Lower leg skin (tissue), 4 donors: Measurements from ENCODE around the gene HS6ST3. TPM values are rescaled to one million over a fixed set of nuclear protein-coding genes. Genes with fewer than 3 reads are reported as not detected.

ENCODE experiments used
- DNase-seq, 2 donors: peaks; one replicate each; pipeline ENCODE4 v3.0.0-alpha.2; 2019; ENCODE audit warnings: low spot score in 2 of 2
- H3K4me3 ChIP-seq: fragments of 200-600 bp; sonication (generic); 2 replicates; pipeline ENCODE4 v1.5.1; 2017; ENCODE audit warnings: mild to moderate bottlenecking, low read depth; ENCODE audit not compliant: poor library complexity, severe bottlenecking
- POLR2A ChIP-seq, 2 donors: fragments of 450-650 bp; IDR thresholded peaks; one replicate each; pipeline ENCODE4 v1.6.1; 2016 to 2017; ENCODE audit warnings: antibody characterized with exemption in 2 of 2, mild to moderate bottlenecking in 1 of 2, moderate library complexity in 1 of 2
- WGBS, 2 donors: methylation state at CpG; one replicate each; pipeline ENCODE4 v1.1.5; 2018; 5-methylcytosine and 5-hydroxymethylcytosine counted together
- intact Hi-C: fragments of 100-400 bp; cut with DNase I; formaldehyde crosslinking; loops from one replicate; pipeline ENCODE4 v1.15.0; 2023; ENCODE audit warnings: low total_unique reads
- total RNA-seq, 4 donors: library from RNA; depleted of rRNA; stranded (reverse); fragments of >200 nt; gene quantifications; one replicate each; pipeline ENCODE4 v1.1.0, GENCODE V29; 2016
- TF ChIP-seq, protein P1 (sequence below), 3 donors: fragments of 450-650 bp; IDR thresholded peaks; one replicate each; pipeline ENCODE4 v1.5.1; 2016; ENCODE audit warnings: antibody characterized with exemption in 3 of 3, mild to moderate bottlenecking in 3 of 3, moderate library complexity in 2 of 3

HS6ST3 gene
- total RNA-seq, 4 donors from 2014 or later: 0.72 to 1.5 (median 0.87) TPM

DNA sequence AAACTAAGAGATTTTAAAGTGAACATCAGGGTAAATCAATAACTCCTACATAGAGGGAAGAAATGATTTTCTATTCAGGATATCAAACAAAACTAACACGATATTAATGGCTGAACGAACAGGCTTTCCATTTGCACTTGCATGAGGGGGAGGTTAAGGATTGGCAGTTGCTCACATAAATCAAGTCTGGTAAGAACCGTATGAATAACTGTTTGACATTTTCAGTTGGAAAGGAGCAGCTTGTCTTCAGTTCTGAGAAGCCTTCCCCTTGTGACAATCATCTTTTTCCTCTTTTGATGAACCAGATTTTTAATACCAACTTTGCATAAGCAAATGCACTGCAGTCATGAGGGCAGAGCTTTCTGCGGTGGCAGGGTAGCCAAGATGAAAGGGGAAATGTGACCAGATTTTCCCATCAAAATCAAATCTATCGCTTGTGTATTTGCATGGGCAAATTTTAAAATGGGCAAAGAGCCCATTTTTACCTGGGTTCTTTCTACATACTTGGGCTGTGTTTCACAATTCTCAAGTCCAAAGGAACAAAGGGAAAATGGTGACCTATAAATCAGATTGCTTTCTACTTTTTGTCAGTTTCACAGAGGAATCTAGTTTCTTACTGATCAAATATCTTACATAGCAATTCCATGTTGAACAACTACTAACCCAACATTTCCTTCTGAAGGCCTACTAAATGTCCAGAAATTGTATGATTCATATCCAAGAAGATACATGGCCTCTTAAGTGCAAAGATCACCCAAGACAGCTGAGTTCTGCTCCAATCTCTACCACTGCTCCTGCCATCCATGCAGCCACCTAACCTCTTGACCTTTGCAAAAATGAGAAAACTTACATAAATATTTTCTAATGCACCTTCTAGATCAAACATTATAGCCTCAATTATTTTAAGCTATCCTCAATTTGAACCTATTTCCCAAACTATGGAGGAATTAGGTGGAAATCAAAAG, 654.7 kb downstream of the HS6ST3 start:
- TF ChIP-seq POLR2A (IDR thresholded peaks at IDR 0.05): no peak
- WGBS, 2 donors: 64 to 66% methylated on average over 5 of the region's 5 CpGs
- intact Hi-C loops: no loop called here
- no peak overlapping the region for H3K4me3 ChIP-seq
- DNase-seq: no peak

DNA sequence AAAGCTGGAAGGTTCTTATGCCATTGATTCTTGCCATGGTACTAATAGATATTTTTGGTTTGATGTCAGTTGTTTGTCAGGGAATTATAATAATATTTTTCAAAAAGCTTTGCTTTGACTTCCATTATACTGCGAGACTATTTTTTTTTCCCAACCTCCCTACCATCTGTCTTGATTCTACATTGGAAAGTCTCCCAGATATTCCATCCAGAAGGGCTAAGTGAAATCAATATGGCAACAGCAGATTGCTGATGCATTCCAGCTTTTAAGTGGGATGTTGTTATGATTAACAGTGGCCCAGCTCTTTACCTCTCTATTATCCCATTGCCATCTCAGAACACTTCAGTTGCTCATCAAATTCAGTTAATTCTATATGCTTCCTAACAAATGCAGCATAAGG, 657.0 kb downstream of the HS6ST3 start:
- TF ChIP-seq POLR2A (IDR thresholded peaks at IDR 0.05): no peak
- TF ChIP-seq, protein P1, sequence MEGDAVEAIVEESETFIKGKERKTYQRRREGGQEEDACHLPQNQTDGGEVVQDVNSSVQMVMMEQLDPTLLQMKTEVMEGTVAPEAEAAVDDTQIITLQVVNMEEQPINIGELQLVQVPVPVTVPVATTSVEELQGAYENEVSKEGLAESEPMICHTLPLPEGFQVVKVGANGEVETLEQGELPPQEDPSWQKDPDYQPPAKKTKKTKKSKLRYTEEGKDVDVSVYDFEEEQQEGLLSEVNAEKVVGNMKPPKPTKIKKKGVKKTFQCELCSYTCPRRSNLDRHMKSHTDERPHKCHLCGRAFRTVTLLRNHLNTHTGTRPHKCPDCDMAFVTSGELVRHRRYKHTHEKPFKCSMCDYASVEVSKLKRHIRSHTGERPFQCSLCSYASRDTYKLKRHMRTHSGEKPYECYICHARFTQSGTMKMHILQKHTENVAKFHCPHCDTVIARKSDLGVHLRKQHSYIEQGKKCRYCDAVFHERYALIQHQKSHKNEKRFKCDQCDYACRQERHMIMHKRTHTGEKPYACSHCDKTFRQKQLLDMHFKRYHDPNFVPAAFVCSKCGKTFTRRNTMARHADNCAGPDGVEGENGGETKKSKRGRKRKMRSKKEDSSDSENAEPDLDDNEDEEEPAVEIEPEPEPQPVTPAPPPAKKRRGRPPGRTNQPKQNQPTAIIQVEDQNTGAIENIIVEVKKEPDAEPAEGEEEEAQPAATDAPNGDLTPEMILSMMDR (IDR thresholded peaks at IDR 0.05): no peak
- DNase-seq: no peak
- WGBS, 2 donors: 93 to 98% methylated on average over 1 of the region's 1 CpG
- intact Hi-C loops: no loop called here
- H3K4me3 ChIP-seq: no peak overlapping the region

DNA sequence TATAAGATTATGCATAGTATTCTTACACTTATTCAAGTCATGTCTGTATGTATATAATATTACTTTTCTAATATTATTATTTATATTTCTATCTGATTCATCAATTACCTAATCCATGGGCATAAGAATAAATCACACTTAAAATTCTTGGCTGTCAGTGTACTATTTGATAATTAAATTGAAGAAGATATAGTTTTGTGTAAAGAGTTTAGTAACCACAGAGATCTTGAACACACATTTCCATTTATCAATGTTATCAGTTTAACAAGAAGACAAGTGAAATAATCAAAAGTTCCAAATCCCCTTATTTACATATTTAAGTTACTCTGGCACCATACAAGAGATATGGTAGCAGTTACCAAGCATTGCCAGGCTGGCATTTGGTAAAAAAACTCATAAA, 659.9 kb downstream of the HS6ST3 start:
- intact Hi-C loops: no loop called here
- DNase-seq: no peak
- H3K4me3 ChIP-seq: no peak overlapping the region
- no peak for TF ChIP-seq POLR2A (IDR thresholded peaks at IDR 0.05)
- TF ChIP-seq, protein P1 (IDR thresholded peaks at IDR 0.05): no peak

DNA sequence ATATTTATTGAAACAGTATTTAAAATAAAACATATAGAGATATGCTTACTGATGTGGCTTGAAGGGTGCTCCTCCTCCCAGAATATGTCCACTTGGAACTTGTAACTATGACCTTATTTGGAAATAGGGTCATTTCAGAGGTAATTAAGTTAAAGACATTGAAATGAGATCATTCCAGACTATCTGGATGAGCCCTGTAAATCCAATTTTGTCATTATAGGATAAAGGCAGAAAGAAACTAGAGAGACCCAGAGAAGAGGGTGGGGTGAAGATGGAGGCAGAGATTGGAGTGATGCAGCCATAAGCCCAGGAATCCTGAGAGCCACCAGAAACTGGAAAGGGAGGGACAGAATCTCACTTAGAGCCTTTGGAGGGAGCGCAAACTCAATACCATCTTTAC, 661.2 kb downstream of the HS6ST3 start:
- intact Hi-C loops: no loop called here

DNA sequence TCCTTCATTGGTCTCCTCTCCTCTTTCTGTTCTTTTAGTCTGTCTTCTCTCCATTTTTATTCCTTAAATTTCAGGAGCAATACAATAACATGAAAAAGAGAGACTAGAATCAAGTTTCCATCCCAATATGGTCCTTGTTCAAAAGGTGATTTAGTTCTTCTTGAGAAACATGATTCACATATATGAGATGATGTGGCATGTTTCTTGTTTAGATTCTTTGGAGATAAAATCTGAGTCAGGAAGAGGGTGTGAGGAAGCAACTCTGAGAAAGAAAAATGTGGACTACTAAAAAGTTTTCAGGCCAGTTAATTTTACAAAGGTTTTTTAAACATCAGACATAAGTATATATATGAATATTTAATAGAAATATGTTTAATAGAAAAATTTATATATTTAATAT, 673.0 kb downstream of the HS6ST3 start:
- no peak for TF ChIP-seq POLR2A (IDR thresholded peaks at IDR 0.05)
- TF ChIP-seq, protein P1 (IDR thresholded peaks at IDR 0.05): no peak
- DNase-seq: no peak
- intact Hi-C loops: no loop called here

More for the DNA sequence above, 661.2 kb downstream of the HS6ST3 start:
- DNase-seq: no peak
- H3K4me3 ChIP-seq: no peak overlapping the region
- WGBS, 2 donors: 97% methylated on average over 1 of the region's 1 CpG
- TF ChIP-seq, protein P1 (IDR thresholded peaks at IDR 0.05): no peak
- TF ChIP-seq POLR2A (IDR thresholded peaks at IDR 0.05): no peak

DNA sequence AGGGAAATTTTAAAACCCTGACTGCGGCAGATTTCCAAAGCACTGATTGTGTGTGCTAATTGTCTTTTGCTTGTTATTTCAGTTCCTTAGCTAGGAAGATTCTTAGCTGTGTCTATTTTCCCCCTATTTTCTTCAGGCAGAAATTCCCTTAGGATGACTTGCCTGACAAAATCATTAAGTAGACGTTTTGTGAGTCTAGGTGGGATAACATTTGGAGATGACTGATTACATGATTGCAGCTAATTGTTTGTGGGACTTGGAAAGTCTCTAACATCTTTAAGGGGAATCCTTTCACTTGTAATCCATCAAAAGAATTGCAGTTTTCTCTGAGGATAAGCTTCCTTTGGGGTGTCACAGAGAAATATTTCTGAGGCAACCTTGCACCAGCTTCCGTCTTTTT, 676.4 kb downstream of the HS6ST3 start:
- TF ChIP-seq POLR2A (IDR thresholded peaks at IDR 0.05): no peak
- TF ChIP-seq, protein P1 (IDR thresholded peaks at IDR 0.05): no peak
- DNase-seq: no peak
- H3K4me3 ChIP-seq: no peak overlapping the region
- intact Hi-C loops: no loop called here
- WGBS, 2 donors: 67% methylated on average over 3 of the region's 3 CpGs

More for the DNA sequence above, 673.0 kb downstream of the HS6ST3 start:
- no peak overlapping the region for H3K4me3 ChIP-seq
